GM19193 (cell line): Measurements from ENCODE around the gene ABCB6.

Experiments
- POLR2A ChIP-seq: IDR thresholded peaks from 4 replicates; pipeline ENCODE4 v1.6.1; 2011; ENCODE audit not compliant: insufficient read depth, insufficient read length; ENCODE audit errors: extremely low read depth

Gene ABCB6

DNA sequence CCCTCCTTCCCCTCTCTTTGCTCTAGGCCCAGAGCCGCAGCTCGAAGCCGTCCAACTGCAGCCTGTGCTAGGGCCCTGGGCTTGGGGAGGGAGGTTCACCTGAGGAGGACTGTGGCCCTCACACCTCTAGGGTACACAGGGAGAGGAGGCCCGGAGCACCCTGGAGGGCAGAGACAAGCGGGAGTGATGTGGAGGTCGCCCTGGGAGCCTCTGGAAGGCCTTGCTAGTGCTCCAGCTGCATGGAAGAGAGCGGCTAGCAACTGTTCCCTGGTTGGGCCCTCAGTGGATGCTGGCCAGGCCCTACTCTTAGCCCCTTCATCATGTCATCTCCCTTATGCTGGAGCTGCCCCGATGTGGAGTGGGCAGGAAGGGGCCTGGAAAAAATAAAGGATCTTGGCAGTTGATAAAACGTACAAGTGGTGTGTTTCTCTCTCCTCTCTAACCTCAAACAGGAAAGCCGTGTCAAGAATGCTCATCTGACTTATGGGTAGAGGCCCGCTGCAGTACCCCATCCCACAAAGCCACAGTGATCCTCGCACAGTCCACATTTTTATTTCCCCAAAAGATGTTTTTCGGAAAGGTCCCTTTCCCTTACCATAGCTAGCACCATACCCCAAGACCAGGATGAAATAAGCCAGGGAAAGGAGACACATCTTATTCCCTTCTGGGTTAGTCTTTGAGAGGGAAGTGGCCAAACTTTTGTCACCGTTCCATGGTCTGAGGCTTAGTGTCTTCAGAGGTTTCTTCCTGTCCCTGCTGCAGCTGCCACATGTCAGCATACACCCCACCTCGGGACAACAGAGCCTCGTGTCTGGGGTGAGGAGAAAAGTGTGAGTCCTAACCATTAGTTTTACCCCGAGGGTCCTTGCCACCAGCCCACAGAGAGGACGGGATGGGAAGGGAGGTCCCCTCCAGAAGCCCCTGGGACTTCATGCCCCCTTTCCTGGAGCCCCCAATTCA lies 9.2 kb downstream of the ABCB6 start:
- TF ChIP-seq POLR2A = no peak

DNA sequence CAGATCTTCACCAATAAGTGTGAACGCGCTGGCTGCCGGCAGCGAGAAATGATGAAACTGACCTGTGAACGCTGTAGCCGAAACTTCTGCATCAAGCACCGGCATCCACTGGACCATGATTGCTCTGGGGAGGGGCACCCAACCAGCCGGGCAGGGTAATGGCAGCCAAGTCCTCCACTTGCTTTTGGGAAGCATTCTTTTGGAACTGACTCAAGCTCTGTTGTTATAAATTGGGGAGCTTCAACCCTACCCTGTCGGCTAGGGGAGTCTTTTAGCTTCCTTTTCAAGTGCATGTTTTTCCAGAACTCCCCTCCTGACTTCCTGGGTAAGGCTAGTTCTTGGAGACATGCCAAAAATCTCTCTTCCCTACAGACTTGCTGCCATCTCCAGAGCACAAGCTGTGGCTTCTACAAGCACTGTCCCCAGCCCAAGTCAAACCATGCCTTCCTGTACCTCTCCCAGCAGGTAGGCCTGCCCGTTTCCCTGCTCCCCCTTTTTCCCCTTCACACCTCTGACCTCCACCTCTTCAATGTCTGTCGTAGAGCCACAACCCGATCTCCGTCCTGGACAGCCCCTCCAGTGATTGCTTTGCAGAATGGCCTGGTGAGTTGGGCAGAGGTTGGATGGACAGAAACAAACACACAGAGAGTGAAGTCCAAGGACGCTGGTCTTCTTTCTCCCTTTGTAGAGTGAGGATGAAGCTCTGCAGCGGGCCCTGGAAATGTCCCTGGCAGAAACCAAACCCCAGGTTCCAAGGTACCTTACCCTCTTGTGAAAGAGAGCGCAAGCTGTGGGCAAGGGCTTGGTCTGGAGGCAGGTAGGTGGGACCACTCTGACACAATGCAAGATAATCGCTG lies 10.6 kb downstream of the ABCB6 start:
- TF ChIP-seq POLR2A = no peak

DNA sequence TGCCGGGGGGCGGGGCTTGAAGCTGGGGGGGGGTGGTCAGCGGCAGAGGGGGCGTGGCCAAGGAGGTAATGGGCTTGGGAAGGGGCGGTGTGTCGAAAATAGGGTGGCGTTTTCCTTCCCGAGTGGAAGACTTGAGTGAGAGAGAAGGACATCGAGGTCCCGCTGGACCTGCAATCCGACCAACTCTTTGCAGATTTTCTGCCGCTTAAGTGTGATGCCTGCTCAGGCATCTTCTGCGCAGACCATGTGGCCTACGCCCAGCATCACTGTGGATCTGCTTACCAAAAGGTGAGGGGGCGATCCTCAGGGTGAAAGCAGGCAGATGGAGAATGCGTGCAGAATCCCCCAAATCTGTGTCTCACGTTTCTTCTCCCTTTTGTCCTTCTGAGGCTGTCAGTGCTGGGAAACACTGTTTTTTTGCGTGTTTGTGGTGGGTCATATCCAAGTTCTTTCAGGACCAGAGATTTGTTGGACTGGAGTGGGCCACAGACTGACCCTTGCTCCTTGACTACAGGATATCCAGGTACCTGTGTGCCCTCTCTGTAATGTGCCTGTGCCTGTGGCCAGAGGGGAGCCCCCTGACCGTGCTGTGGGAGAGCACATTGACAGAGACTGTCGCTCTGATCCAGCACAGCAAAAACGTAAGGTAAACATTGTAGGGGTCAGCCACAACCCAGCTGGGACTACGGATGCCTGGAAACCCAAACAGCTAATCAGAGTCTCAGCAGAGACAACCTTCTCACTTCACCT lies 11.4 kb downstream of the ABCB6 start:
- no peak for TF ChIP-seq POLR2A

DNA sequence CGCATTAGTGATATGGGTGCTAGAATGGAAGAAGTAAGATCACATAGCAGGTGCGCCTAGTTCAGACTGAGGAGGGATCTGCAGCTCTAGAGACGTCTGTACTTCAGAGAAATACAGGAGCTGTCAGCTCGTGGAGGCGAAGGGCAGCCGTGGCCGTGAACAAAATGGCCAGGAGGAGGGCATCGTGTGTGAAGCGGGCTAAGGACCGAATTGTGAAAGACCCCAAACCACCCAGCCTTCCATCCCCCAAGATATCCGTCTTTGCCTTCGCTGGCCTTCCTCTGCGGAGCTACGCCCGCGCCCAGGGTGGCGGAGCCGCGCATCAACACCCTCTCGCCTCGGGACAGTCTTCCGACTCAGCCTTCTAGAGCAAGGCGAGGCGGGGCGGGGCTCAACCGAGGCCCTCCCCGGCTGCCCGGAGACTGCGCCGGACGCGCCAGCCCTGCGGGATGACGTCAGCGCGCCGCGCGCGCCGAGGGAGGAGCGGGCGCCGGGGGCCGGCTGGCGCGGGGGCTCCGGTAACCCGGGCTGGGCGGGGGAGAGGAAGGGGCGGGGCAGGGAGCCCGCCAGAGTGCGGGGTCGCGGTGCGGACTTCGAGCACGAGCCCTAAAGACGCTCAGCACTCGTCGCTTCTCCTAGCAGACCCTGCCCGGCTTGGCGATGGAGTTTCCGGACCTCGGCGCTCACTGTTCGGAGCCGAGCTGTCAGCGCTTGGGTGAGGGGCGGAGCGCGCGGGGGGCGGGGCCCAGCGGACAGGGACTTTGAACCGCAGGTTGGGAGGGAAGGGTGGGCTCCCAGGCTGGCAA lies 12.2 kb downstream of the ABCB6 start, which contains the start of gene ZFAND2B:
TSS of gene ZFAND2B (plus strand) at position 455 of the 806 bp plus-strand sequence. CDS start at position 661, 206 bp downstream.
- peak; percentile 98 for TF ChIP-seq POLR2A

DNA sequence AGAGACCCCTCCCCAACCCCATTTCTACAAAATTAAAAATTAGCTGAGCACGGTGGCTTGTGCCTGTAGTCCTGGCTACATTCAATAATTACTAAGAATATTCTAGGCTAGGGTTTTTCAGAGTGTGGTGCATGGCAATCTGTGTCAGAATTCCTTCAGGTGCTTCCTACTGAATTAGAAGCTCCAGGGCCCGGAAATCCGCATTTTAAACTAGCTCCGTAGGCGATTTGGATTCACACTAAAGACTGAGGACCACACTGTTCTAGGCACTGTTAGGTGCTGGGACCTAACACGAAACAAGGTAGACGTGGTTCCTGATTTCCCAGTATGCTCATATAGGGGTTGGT lies 12.8 kb downstream of the ABCB6 start:
- no peak for TF ChIP-seq POLR2A

DNA sequence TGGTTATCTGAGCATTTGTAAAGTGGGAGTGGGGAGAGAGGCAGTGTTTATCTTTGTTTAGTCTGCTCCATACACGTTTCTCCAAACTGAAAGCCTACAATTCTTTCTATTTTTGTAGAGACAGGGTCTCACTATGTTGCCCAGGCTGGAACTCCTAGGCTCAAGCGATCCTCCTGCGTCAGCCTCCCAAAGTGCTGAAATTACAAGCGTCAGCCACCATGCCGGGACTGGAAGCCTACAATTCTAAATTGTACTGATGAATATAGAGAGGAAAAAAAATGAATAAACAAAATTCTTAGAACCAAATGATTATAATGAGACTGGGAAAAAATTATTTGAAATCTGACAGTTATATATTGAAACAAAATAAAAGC lies 13.6 kb downstream of the ABCB6 start:
- TF ChIP-seq POLR2A = no peak

DNA sequence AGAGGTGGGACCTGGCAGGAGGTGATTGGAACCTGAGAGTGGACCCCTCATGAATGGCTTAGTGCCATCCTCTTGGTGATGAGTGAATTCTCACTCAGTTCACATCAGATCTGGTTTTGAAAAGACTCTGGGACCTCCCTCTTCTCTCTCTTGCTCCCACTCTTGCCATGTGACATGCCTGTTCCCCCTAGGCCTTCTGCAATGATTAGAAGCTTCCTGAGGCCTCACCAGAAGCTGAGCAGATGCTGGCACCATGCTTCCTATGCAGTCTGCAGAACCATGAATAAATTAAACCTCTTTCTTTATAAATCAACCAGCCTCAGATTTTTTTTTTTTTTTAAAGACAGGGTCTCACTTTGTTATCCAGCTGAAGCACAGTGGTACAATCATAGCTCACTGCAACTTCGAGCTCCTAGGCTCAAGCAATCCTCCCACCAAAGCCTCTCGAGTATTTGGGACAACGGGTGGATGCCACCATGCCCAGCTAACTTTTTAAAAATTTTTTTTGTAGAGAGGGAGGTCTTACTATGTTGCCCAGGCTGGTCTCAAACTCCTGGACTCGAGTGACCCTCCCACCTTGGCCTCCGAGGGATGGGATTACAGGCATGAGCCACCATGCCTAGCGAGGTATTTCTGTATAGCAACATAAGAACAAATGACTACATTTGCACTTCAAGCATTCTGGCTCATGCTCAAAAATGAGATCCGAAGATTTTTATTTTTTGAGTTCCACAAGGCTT lies 14.2 kb downstream of the ABCB6 start:
- no peak for TF ChIP-seq POLR2A

DNA sequence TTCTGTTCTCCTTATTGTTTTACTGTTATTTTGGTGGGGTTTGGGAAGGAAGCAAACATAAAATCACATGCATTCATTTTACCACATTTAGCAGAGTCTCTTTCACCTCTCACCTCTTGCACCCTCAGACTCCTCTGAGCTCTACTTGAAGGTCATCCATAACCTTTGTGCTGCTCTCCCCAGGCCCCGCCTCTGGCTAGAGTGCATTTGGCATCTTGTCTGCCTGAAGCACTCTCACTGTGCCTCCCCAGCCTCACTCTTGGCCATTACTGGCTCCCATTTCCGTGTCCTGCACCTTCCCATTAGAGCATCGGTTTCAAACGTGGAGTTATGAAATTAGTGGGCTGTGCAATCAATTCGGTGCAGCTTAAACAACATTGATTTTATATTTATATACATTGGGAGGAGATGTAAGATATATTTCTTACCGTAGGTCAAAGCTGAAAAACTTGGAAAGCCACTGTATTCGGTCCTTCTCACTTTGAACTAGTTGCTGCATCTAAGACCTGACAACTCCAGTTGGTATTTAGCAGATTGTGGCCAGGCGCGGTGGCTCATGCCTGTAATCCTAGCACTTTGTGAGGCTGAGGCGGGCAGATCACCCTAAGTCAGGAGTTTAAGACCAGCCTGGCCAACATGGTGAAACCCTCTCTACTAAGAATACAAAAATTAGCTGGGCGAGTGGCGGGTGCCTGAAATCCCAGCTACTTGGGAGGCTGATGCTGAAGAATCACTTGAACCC lies 19.1 kb downstream of the ABCB6 start:
- TF ChIP-seq POLR2A = no peak

DNA sequence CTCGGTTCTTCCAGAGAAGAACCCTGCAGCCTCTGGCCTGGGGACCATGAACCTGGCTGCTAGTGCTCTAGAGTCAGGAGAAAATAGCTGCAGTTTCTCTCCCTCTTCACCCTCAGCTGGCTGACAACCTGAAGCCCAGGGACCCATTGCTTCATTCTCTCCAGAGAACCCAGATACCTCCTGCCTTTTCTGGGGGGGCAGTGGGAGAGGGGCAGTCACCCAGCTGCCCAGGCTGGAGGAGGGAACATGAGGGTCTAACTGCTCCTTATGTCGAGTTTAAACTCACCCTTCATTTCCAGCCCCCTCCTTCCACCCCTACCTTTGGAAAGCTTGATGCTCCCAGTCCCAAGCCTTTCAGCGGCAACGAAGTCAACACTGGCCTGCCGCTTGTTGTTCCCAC lies 19.8 kb downstream of the ABCB6 start:
- no peak for TF ChIP-seq POLR2A

DNA sequence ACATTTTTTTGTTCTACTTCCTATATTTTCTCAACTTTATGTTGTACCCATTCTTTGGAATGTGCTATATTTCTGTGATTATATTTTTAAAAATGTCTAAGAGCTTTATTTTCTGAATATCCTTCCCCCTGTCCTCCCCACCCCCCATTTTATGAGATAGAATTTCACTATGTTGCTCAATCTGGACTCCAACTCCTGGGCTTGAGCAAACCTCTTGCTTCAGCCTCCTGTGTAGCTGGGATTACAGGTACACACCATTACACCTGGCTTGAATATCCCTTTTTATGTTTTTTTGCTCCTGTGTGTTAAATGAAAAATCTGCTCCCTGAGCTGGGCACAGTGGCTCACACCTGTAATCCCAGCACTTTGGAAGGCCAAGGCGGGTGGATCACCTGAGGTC lies 21.4 kb downstream of the ABCB6 start:
- no peak for TF ChIP-seq POLR2A

DNA sequence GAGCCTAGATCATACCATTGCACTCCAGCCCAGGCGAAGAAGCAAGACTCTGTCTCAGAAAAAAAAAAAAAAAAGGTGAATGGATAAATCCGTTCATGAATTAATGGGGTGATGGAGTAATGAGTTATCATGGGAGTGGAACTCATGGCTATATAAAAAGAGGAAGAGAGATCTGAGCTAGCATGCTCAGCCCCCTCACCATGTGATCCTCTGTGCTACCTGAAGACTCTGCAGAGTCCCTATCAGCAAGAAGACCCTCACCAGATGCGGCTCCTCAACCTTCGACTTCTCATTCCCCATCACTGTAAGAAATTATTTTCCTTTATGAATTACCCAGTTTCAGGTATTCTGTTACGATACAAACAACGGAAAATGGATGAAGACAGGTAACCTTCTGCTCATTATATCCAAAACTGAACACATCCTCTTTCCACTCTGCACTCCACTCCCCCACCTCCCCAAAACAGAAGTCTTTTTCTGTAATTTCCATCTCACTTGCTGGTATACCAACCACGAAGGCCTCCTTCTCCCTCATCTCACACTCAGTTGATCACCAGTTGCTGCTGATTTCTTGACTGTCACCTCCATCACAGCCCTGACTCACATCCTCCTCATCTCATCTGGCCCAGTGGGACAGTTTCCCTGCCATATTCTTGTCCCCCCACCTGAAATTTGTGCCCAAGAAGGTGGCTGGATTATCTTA lies 31.9 kb downstream of the ABCB6 start:
- TF ChIP-seq POLR2A = no peak

DNA sequence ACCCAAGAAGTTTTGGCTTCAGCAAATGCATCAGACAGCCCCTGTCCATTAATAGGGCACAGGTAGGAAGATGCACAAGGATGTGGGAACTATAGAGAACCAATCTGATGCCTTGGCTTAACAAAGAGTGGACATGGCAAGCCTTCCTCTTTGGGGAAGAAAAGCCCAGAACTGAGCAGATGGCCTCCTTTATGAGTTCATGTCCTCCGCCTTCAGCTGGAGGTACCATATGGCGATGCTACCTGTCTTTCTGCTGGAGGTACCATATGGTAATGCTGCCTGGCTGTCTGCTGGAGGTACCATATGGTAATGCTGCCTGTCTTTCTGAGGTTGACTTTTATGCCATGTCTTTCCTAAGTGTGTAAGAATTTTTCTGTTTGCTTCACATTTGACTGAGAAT lies 34.6 kb downstream of the ABCB6 start:
- TF ChIP-seq POLR2A = no peak
